Activated naive CD8-positive, alpha-beta T cell treated with anti-CD3 and anti-CD28 coated beads, Interleukin-2, amount 50 U/mL, for 24 hours (primary cell): Measurements from ENCODE around the gene ZNF165.
"Not testable (repeated sequence)": the region's sequence is repeated elsewhere in the genome, so short reads cannot be mapped to it uniquely, and the experiment has no call there.

Experiments
- ATAC-seq: fragments of 150-1000 bp; cut with Tn5 transposase; one replicate; pipeline ENCODE4 v1.10.0; 2021
- DNase-seq: peaks from one replicate; pipeline ENCODE4 v3.0.0; 2021
- H3K27ac Mint-ChIP-seq: one replicate; pipeline ENCODE4 v1.8.0; 2021; ENCODE audit warnings: mild to moderate bottlenecking, mixed read lengths
- H3K27me3 Mint-ChIP-seq: one replicate; pipeline ENCODE4 v1.8.0; 2021; ENCODE audit warnings: mixed read lengths
- H3K36me3 Mint-ChIP-seq: one replicate; pipeline ENCODE4 v1.8.0; 2021; ENCODE audit warnings: low read depth, mixed read lengths
- H3K4me1 Mint-ChIP-seq: one replicate; pipeline ENCODE4 v1.8.0; 2021; ENCODE audit warnings: mixed read lengths
- H3K4me3 Mint-ChIP-seq: one replicate; pipeline ENCODE4 v1.8.0; 2021; ENCODE audit warnings: mild to moderate bottlenecking, moderate library complexity, mixed read lengths
- H3K9me3 Mint-ChIP-seq: one replicate; pipeline ENCODE4 v1.8.0; 2021; ENCODE audit warnings: mixed read lengths

The ZNF165 gene

GRCh38 chr6:28080381-28080630 is at the start of gene ZNF165:
ZNF165 (plus strand) TSS chr6:28080568; CDS start chr6:28085481, 4,913 bp downstream.
- peak; percentile 20 for ATAC-seq
- Mint-ChIP-seq H3K27ac (peak within 1 kb of the TSS; percentile 98), H3K4me1 (peaks cover 46% of the 10 kb centered on the region), H3K36me3 (peaks cover 28% of the 10 kb centered on the region), H3K4me3 (peak within 1 kb of the TSS; percentile 97)
- not testable (repeated sequence) for DNase-seq, H3K27me3 Mint-ChIP-seq, H3K9me3 Mint-ChIP-seq

GRCh38 chr6:28053584-28053983 is 26.8 kb upstream of the ZNF165 start:
- no peaks in the 10 kb centered on the region for H3K4me1 Mint-ChIP-seq
- DNase-seq (no peak), ATAC-seq (no peak)
- no peaks in the 10 kb centered on the region for H3K9me3 Mint-ChIP-seq
- H3K27me3 Mint-ChIP-seq: peaks cover 18% of the 10 kb centered on the region
- H3K4me3 Mint-ChIP-seq: no peak overlapping the region
- no peak overlapping the region for H3K27ac Mint-ChIP-seq
- H3K36me3 Mint-ChIP-seq: no peaks in the 10 kb centered on the region

- Mint-ChIP-seq H3K4me3 (no peak overlapping the region), H3K9me3 (no peaks in the 10 kb centered on the region), H3K27me3 (peaks cover 19% of the 10 kb centered on the region), H3K27ac (no peak overlapping the region), H3K4me1 (peaks cover 3% of the 10 kb centered on the region), H3K36me3 (no peaks in the 10 kb centered on the region)
- ATAC-seq (no peak), DNase-seq (no peak)
These were observed 20.0 kb upstream of the ZNF165 start for GRCh38 chr6:28060405-28060804.

- DNase-seq: no peak
- Mint-ChIP-seq H3K27ac (no peak overlapping the region), H3K27me3 (peaks cover 34% of the 10 kb centered on the region)
These were observed 16.1 kb upstream of the ZNF165 start for GRCh38 chr6:28064272-28064671.

GRCh38 chr6:28068067-28068466 is 12.3 kb upstream of the ZNF165 start:
- Mint-ChIP-seq H3K27ac (no peak overlapping the region), H3K4me3 (no peak overlapping the region), H3K36me3 (no peaks in the 10 kb centered on the region), H3K27me3 (peaks cover 22% of the 10 kb centered on the region), H3K9me3 (no peaks in the 10 kb centered on the region), H3K4me1 (no peaks in the 10 kb centered on the region)
- no peak for ATAC-seq
- DNase-seq: no peak

More at GRCh38 chr6:28064272-28064671, 16.1 kb upstream of the ZNF165 start:
- Mint-ChIP-seq H3K36me3 (no peaks in the 10 kb centered on the region), H3K9me3 (no peaks in the 10 kb centered on the region), H3K4me1 (peaks cover 3% of the 10 kb centered on the region), H3K4me3 (no peak overlapping the region)
- no peak for ATAC-seq

- not testable (repeated sequence) for H3K36me3 Mint-ChIP-seq, H3K9me3 Mint-ChIP-seq, H3K4me3 Mint-ChIP-seq, ATAC-seq, H3K4me1 Mint-ChIP-seq, H3K27ac Mint-ChIP-seq, DNase-seq
- peaks cover 15% of the 10 kb centered on the region for H3K27me3 Mint-ChIP-seq
These were observed 9.4 kb upstream of the ZNF165 start for GRCh38 chr6:28070968-28071367.

GRCh38 chr6:28078050-28078449 is 2.3 kb upstream of the ZNF165 start:
- ATAC-seq (no peak), DNase-seq (no peak)
- peaks cover 40% of the 10 kb centered on the region for H3K4me1 Mint-ChIP-seq
- H3K9me3 Mint-ChIP-seq: peaks cover 5% of the 10 kb centered on the region
- H3K4me3 Mint-ChIP-seq: no peak overlapping the region
- H3K27me3 Mint-ChIP-seq: no peaks in the 10 kb centered on the region
- peaks cover 11% of the 10 kb centered on the region for H3K36me3 Mint-ChIP-seq
- H3K27ac Mint-ChIP-seq: no peak overlapping the region

GRCh38 chr6:28078836-28079235 is 1.5 kb upstream of the ZNF165 start:
- Mint-ChIP-seq H3K9me3 (peaks cover 5% of the 10 kb centered on the region), H3K27ac (peak overlapping the region; percentile 28), H3K27me3 (no peaks in the 10 kb centered on the region), H3K36me3 (peaks cover 19% of the 10 kb centered on the region), H3K4me1 (peaks cover 45% of the 10 kb centered on the region), H3K4me3 (peak overlapping the region; percentile 10)
- DNase-seq (no peak), ATAC-seq (no peak)

GRCh38 chr6:28080631-28081485 is 490 bp downstream of the ZNF165 start:
- H3K9me3 Mint-ChIP-seq: peaks cover 5% of the 10 kb centered on the region
- peak; percentile 74 for ATAC-seq

GRCh38 chr6:28081486-28081751 is 1.1 kb downstream of the ZNF165 start:
- Mint-ChIP-seq H3K4me3 (peak overlapping the region; percentile 97), H3K27ac (peak overlapping the region; percentile 98), H3K4me1 (peaks cover 46% of the 10 kb centered on the region), H3K36me3 (peaks cover 39% of the 10 kb centered on the region), H3K27me3 (no peaks in the 10 kb centered on the region), H3K9me3 (peaks cover 5% of the 10 kb centered on the region)
- ATAC-seq (peak; percentile 56), DNase-seq (peak; percentile 27)

More at GRCh38 chr6:28080631-28081485, 490 bp downstream of the ZNF165 start:
- H3K4me1 Mint-ChIP-seq: peaks cover 46% of the 10 kb centered on the region
- H3K27me3 Mint-ChIP-seq: no peaks in the 10 kb centered on the region
- peak overlapping the region; percentile 97 for H3K4me3 Mint-ChIP-seq
- DNase-seq: peak; percentile 90
- H3K36me3 Mint-ChIP-seq: peaks cover 34% of the 10 kb centered on the region
- peak overlapping the region; percentile 98 for H3K27ac Mint-ChIP-seq

- no peak overlapping the region for H3K4me3 Mint-ChIP-seq
- H3K36me3 Mint-ChIP-seq: peaks cover 53% of the 10 kb centered on the region
- peaks cover 46% of the 10 kb centered on the region for H3K4me1 Mint-ChIP-seq
- ATAC-seq: no peak
- DNase-seq: no peak
- H3K27me3 Mint-ChIP-seq: no peaks in the 10 kb centered on the region
- no peak overlapping the region for H3K27ac Mint-ChIP-seq
- H3K9me3 Mint-ChIP-seq: peaks cover 10% of the 10 kb centered on the region
These were observed 2.6 kb downstream of the ZNF165 start for GRCh38 chr6:28082939-28083338.

GRCh38 chr6:28089054-28089453 is 8.7 kb downstream of the ZNF165 start:
- Mint-ChIP-seq H3K27me3 (peaks cover 5% of the 10 kb centered on the region), H3K4me1 (no peaks in the 10 kb centered on the region), H3K36me3 (peaks cover 67% of the 10 kb centered on the region), H3K9me3 (peaks cover 36% of the 10 kb centered on the region), H3K4me3 (no peak overlapping the region), H3K27ac (no peak overlapping the region)
- ATAC-seq (no peak), DNase-seq (no peak)

- H3K9me3 Mint-ChIP-seq: peaks cover 36% of the 10 kb centered on the region
- H3K27me3 Mint-ChIP-seq: peaks cover 5% of the 10 kb centered on the region
- no peaks in the 10 kb centered on the region for H3K4me1 Mint-ChIP-seq
- H3K36me3 Mint-ChIP-seq: peaks cover 52% of the 10 kb centered on the region
- no peak overlapping the region for H3K27ac Mint-ChIP-seq
- H3K4me3 Mint-ChIP-seq: no peak overlapping the region
- DNase-seq (no peak), ATAC-seq (no peak)
These were observed 10.7 kb downstream of the ZNF165 start for GRCh38 chr6:28090917-28091586.

- not testable (repeated sequence) for ATAC-seq, H3K4me3 Mint-ChIP-seq, H3K27ac Mint-ChIP-seq, H3K4me1 Mint-ChIP-seq, DNase-seq, H3K36me3 Mint-ChIP-seq, H3K9me3 Mint-ChIP-seq, H3K27me3 Mint-ChIP-seq
These were observed 21.9 kb downstream of the ZNF165 start for GRCh38 chr6:28102222-28102621.

GRCh38 chr6:28102699-28103098 is 22.3 kb downstream of the ZNF165 start:
- H3K9me3 Mint-ChIP-seq: not testable (repeated sequence)
- peak overlapping the region; percentile 8 for H3K4me3 Mint-ChIP-seq

More at GRCh38 chr6:28102699-28103098, 22.3 kb downstream of the ZNF165 start:
- not testable (repeated sequence) for H3K27me3 Mint-ChIP-seq, ATAC-seq, H3K4me1 Mint-ChIP-seq, H3K36me3 Mint-ChIP-seq, H3K27ac Mint-ChIP-seq, DNase-seq
